ENCODE results near the gene SMDT1. TPM values are rescaled to one million over a fixed set of nuclear protein-coding genes. Genes with fewer than 3 reads are reported as not detected.
A peak's percentile ranks its signal among the peaks of the same experiment; 100 is the strongest.
"Not testable (repeated sequence)": the region's sequence is repeated elsewhere in the genome, so short reads cannot be mapped to it uniquely, and the experiment has no call there.

SMDT1 gene
- total RNA-seq, 1 donor from 2014 or later, result 54.4 TPM

DNA sequence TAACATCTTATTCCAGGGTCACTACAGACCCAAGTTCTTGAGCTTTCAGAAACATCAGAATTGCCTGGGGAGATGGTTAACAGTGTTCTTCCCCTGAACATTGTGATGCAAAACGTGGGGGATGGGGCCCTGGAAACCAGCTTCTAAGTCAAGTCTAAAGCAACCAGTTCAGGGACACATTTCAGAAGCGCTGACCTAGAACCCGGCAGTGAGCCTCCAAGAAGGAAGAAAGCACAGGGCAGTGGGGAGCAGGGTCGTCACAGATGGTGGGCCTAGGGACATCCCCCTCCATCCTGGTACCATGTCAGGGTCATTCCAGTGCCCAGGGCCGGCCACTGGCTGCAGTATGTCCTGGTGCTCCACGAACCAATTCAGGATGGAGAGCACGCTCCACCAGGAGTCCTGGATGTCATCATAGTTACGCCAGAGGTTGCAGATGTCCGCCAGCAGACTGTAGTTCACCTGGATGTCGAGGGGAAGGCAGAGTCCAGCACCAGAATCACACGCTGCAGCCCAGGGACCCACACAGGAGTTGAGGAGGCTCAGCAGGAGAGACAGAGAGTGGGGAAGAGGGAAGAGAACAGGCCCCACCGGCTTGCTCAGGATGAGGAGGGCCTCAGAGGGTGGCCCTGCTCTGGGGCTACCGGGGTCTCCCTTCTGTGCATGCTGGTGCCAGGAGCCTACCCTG lies 13.9 kb upstream of the SMDT1 start:
- H3K4me1 Mint-ChIP-seq, result peaks cover 18% of the 10 kb centered on the region
- no peaks in the 10 kb centered on the region for H3K9me3 Mint-ChIP-seq
- intact Hi-C loops (cut with micrococcal nuclease), result no loop called here
- no peaks in the 10 kb centered on the region for H3K27me3 Mint-ChIP-seq
- no peak overlapping the region for H3K27ac Mint-ChIP-seq
- DNase-seq, result no peak
- H3K36me3 Mint-ChIP-seq (ENCODE audit: low read depth), result peaks cover 58% of the 10 kb centered on the region
- no peak overlapping the region for H3K4me3 Mint-ChIP-seq

DNA sequence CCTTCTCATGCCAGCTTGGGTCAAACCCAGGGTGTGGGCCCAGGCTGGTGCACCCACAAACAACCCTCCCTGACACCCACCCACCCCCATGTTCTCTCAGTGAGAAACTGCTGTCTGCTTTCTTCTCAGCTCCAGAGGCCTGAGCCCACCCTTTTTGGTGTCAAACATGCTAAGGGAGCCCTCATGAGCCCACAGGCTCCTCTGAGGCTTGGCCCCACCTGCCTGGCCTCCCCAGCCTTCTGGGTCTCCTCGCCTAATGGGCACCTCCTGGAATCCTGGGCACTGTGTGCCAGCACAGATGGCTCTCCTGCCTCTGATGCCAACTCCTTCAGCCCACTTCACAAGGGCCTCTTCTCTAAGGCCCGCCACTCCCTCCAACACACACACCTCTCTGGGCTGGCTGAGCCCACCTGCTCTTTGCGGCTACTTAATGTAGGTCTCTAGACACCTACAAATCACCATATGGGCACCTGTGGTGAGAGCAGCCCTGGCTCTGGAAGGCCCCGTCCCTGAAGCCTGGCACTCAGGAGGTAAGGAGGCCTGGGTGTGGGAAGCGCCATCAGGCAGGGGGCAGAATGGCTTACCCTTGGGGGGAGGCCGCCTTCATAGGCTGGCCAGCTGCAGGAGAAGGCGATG lies 13.3 kb upstream of the SMDT1 start:
- intact Hi-C loops (cut with micrococcal nuclease), result no loop called here
- peak; percentile 56 for DNase-seq
- H3K9me3 Mint-ChIP-seq, result no peaks in the 10 kb centered on the region
- H3K4me3 Mint-ChIP-seq, result no peak overlapping the region
- peaks cover 23% of the 10 kb centered on the region for H3K4me1 Mint-ChIP-seq
- H3K27me3 Mint-ChIP-seq, result no peaks in the 10 kb centered on the region
- peaks cover 51% of the 10 kb centered on the region for H3K36me3 Mint-ChIP-seq (ENCODE audit: low read depth)
- H3K27ac Mint-ChIP-seq, result no peak overlapping the region

DNA sequence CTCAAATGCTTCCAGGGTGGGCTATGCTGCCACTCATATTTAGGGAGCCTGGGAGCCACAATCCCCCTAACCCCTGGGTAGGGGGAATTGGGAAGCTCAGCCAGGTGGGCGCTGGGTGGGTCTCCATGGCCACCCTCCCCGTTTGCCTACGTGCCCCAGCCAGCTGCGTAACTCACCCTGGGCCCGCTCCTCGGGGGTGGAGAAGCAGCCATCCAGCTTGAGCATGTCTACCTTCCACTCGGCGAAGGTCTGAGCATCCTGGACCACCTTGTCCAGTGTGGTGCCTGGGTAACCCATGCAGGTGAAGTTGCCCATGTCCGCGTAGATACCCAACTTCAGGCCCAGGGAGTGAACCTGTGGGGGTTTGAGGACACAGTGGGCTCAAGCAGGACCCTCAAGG lies 12.6 kb upstream of the SMDT1 start:
- H3K9me3 Mint-ChIP-seq, result no peaks in the 10 kb centered on the region
- peaks cover 47% of the 10 kb centered on the region for H3K36me3 Mint-ChIP-seq (ENCODE audit: low read depth)
- DNase-seq, result no peak
- intact Hi-C loops (cut with micrococcal nuclease), result no loop called here
- peaks cover 29% of the 10 kb centered on the region for H3K4me1 Mint-ChIP-seq
- no peaks in the 10 kb centered on the region for H3K27me3 Mint-ChIP-seq
- no peak overlapping the region for H3K4me3 Mint-ChIP-seq
- H3K27ac Mint-ChIP-seq, result no peak overlapping the region

DNA sequence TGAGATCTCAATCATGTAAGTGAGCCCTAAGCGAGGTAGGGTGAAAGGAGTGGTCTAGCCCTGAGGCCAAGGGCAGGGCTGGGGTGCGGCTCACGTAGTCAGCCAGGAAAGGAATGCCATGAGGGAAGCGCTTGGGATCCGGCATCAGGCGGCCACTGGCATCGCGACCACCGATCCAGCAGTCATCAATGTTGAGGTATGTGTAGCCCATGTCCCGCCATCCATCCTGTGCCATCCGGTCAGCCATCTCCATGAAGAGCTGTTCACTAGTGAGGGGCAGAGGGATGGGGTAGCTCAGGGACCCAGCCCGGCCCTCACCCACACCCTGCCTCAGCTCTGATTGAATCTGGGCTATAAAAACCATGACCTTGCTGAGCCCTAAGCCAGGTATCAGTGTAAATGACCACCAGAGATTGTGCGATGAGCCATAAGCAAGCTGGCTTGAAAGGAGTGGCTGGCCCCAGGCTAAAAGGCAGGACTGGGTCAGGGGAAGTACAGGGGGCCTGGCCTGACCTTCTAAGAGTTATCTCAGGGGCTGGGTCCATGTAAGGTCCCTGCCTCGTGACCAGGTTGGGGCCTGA lies 11.7 kb upstream of the SMDT1 start:
- Mint-ChIP-seq H3K9me3 (no peaks in the 10 kb centered on the region), H3K4me1 (peaks cover 32% of the 10 kb centered on the region), H3K27me3 (no peaks in the 10 kb centered on the region), H3K4me3 (no peak overlapping the region), H3K36me3 (ENCODE audit: low read depth) (peaks cover 40% of the 10 kb centered on the region), H3K27ac (no peak overlapping the region)
- DNase-seq, result no peak
- intact Hi-C loops (cut with micrococcal nuclease), result no loop called here

DNA sequence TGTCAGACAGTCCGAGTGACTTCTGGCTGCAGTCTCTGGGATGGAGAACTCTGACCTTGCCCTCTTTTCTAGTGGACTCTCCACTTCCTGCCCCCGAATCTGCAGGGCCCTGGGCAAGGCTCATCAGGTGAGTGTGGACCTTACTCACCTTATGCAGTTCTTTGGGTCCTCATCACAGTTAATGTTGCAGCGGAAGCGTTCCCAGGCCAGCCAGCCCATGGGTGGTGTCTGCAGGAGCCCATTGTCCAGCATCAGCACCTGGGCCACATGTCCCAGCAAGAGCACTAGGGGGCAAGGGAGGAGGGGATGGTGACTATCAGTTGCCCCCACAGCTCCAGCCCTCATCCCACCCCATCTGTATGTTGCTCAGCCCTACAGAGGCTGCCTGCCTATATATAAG lies 11.2 kb upstream of the SMDT1 start:
- no peak for DNase-seq
- H3K4me1 Mint-ChIP-seq, result peaks cover 36% of the 10 kb centered on the region
- H3K27me3 Mint-ChIP-seq, result no peaks in the 10 kb centered on the region
- no peak overlapping the region for H3K4me3 Mint-ChIP-seq
- H3K27ac Mint-ChIP-seq, result no peak overlapping the region
- intact Hi-C loops (cut with micrococcal nuclease), result no loop called here
- no peaks in the 10 kb centered on the region for H3K9me3 Mint-ChIP-seq
- peaks cover 35% of the 10 kb centered on the region for H3K36me3 Mint-ChIP-seq (ENCODE audit: low read depth)

DNA sequence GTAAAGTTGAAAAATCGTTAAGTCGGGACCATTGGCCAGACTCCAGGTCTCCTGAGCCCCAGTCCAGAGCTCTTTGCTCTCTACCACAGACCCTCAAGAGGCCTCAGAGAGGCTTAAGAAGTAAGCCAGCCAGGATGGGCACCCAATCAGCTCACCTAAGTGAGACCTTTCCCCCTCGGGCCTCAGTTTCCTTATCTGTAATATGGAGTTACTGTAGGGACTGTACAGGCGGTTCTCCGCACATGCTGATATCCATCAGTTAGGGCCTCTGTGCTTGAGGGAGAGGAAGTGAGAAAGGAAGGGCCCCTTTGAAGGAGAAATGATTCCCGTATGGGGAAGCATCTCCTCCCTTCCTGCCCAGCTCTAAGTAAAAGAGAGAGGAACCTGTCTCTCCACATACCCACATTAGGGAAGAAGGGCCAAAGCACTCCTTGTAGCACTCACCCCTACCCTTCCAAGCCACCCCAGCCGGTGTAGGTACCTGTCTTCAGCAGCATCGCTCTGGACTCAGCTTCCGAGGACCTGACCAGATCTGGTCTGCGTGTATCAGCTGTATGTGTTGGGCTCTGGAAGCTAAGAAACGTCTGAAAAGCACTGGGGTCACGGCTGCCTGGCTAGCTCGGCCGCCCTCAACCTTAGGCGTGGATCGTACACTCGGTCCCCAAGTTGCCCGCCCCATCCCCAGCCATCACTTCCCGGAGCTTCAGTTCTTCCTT lies 9.5 kb upstream of the SMDT1 start:
- H3K36me3 Mint-ChIP-seq (ENCODE audit: low read depth), result peaks cover 27% of the 10 kb centered on the region
- H3K9me3 Mint-ChIP-seq, result no peaks in the 10 kb centered on the region
- peak overlapping the region; percentile 93 for H3K27ac Mint-ChIP-seq
- no peaks in the 10 kb centered on the region for H3K27me3 Mint-ChIP-seq
- intact Hi-C loops (cut with micrococcal nuclease), result loop anchor here (1.0 to 10.0 kb wide), 7 partner anchors 9 to 235 kb away; partner anchors contain the start of genes CENPM, NDUFA6, SMDT1 and SREBF2
- peaks cover 40% of the 10 kb centered on the region for H3K4me1 Mint-ChIP-seq
- DNase-seq, result no peak
- H3K4me3 Mint-ChIP-seq, result peak overlapping the region; percentile 93

DNA sequence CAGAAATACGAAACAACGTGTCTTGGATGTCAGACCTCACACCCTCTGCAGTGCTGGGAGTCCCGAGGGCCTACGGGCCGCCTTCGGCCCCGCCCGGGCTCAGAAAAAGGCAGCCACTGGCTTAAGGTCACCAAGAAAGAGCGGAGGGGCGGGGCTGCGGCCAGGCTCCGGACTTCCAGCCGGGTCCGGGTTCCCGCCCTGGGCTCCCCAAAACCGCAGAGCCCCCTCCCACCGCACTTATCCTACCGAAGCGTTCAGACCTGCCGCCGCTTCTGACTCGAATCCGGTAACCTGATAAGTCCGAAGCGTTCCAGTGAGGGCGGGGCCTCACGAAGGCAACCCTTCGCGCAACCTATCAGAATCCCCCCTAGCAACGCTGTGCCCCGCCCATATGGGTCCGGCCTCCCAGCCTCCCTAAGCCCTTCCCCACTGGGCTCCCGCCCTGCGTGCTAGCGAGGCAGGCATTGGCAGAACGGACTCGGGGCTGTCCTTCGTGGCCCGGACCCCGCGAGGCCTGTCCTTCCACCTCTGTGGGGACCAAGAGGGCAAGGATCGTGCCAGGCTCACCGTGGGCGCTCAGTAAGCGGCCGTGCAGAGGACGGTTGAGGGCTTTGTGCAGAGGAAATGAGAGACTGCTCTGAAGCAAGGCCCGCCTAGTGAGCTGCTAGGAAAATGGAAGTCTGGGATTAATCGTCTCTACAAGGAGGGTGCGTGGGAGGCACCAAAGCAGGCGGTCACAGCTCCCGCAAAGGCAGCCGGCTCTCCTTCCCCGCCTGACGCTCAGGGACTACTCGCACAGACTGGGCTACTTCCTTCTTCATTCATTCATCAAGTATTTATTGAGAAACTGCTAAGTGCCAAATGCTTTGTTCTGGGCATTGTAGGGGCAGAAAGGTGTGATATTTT lies 8.7 kb upstream of the SMDT1 start, which contains the start of gene NAGA:
Gene NAGA, minus strand, starts transcription at position 296 of the 906 bp plus-strand sequence. CDS start 515 bp downstream, outside the sequence.
- H3K27me3 Mint-ChIP-seq, result no peaks in the 10 kb centered on the region

DNA sequence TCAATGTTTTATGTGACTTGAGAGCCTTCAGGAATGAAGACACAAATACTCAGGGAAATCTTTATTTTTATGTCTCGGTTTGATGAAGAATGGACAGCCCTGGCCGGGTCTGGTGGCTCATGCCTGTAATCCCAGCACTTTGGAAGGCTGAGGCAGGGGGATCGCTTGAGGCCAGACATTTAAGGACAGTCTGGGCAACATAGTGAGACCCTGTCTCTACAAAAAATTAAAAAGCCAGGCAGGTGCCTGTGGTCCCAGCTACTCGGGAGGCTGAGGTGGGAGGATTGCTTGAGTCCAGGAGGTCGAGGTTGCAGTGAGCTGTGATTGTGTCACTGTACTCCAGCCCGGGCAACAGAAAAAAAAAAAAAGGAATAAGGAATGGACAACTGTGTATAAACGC lies 8.0 kb upstream of the SMDT1 start:
- DNase-seq, H3K9me3 Mint-ChIP-seq, H3K27me3 Mint-ChIP-seq: not testable (repeated sequence)
- Mint-ChIP-seq H3K4me3 (peak overlapping the region; percentile 93), H3K4me1 (peaks cover 37% of the 10 kb centered on the region), H3K27ac (peak overlapping the region; percentile 93), H3K36me3 (ENCODE audit: low read depth) (peaks cover 18% of the 10 kb centered on the region)
- intact Hi-C loops (cut with micrococcal nuclease), result loop anchor here (2.0 to 10.0 kb wide), 5 partner anchors 41 to 237 kb away; partner anchors contain the start of genes CENPM, SREBF2 and WBP2NL

More for the DNA sequence above, 8.7 kb upstream of the SMDT1 start, which contains the start of gene NAGA:
- Mint-ChIP-seq H3K4me1 (peaks cover 39% of the 10 kb centered on the region), H3K9me3 (no peaks in the 10 kb centered on the region), H3K27ac (peak within 1 kb of the TSS; percentile 93), H3K36me3 (ENCODE audit: low read depth) (peaks cover 21% of the 10 kb centered on the region), H3K4me3 (peak within 1 kb of the TSS; percentile 93)
- intact Hi-C loops (cut with micrococcal nuclease), result loop anchor here (1.0 to 10.0 kb wide), 7 partner anchors 9 to 236 kb away; partner anchors contain the start of genes CENPM, NDUFA6, SMDT1 and SREBF2
- DNase-seq, result peak; percentile 98

DNA sequence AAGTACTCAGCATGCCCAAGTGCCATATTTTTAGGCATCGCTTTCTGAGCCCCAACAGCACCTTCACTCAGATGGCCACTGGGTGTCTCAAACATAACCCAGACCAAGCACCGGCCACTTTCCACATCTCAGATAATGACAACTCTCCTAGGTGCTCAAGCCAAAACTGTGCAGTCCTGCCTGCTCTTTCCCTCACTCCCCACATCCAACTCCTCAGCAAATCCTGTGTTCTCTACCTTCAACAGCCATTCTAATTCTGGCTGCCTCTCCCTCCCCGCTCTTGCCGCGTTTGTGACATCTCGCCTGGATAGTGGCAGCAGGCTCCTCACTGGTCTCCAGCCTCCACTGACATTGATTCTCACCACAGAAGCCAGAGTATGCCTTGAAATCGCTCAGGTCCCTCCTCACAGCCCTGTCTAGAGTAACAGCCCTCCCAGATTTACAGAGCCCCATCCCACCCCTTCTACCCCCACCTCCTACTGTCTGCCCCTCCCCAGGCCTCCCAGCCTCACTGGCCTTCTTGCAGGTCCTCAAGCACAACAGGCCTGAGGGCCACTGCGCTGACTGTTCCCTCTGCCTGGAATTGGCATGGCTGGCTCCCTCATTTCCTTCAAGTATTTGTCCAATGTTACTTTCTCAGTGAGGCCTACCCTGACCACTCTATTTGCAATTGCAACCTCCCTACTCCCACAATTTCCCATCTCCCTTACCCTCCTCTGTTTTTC lies 6.7 kb upstream of the SMDT1 start:
- intact Hi-C loops (cut with micrococcal nuclease), result loop anchor here (10.0 kb wide), 1 partner anchor 238 kb away; the partner anchor contains the start of gene SREBF2
- Mint-ChIP-seq H3K27ac (peak overlapping the region; percentile 79), H3K4me3 (peak overlapping the region; percentile 71), H3K9me3 (no peaks in the 10 kb centered on the region), H3K36me3 (ENCODE audit: low read depth) (peaks cover 13% of the 10 kb centered on the region), H3K4me1 (peaks cover 37% of the 10 kb centered on the region), H3K27me3 (no peaks in the 10 kb centered on the region)
- no peak for DNase-seq

DNA sequence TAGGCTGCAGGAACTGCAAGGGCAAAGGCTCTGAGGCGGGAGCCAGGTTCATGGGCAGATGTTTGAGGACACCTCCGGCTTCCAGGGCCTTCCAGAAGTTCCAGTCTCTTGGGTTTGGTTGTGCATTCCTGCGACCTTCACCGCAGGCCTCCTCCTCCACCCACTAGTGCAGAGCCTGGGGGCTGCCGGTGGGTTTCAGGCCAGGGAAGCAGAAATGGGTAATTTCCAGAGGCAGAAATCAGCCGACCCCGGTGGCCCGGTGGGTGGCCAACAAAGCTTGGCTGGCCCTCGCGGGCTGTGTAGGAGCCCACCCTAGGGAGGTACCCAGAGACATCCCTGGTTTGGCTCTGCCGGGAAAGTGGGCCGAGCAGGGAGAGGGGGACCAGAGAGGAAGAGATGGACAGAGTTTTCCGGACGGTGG lies 5.9 kb upstream of the SMDT1 start:
- no peaks in the 10 kb centered on the region for H3K9me3 Mint-ChIP-seq
- H3K4me1 Mint-ChIP-seq, result peaks cover 38% of the 10 kb centered on the region
- no peak for DNase-seq
- peaks cover 7% of the 10 kb centered on the region for H3K36me3 Mint-ChIP-seq (ENCODE audit: low read depth)
- peak overlapping the region; percentile 79 for H3K27ac Mint-ChIP-seq
- intact Hi-C loops (cut with micrococcal nuclease), result loop anchor here (10.0 kb wide), 1 partner anchor 239 kb away; the partner anchor contains the start of gene SREBF2
- no peaks in the 10 kb centered on the region for H3K27me3 Mint-ChIP-seq
- H3K4me3 Mint-ChIP-seq, result peak overlapping the region; percentile 71

DNA sequence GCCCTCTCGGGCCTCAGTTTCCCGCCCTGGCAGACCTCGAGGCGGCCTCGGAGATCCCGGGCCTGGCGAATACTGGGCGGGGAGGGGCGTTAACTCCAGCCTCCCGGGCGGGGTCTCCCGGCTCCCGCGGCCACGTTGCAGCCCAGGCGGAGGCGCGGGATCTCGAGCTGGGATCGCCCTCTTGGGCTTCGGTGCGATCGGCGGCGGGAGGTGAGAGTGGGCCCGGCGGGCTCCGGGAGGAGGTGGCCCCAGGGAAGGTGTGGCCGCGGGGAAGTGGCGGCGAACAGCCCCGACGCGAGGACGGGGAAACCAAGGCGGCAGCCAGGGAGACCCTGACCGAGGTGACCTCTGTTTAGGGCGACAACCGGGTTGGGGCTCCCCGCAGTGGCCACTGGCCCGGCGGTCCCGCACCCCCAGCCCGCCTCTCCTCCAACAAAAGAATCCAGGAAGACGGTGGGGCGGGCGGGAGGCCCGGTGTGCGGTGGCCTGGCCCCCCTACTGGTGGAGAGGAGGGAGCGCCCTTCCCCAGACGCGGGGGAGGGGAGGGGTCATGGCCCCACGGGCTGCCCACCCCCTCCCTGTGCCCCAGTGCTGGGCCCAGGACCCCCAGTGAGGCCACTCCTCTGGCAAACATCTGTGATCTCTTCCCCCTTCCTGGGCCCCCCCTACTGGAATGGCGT lies 5.2 kb upstream of the SMDT1 start, which contains the start of gene PHETA2:
Gene PHETA2, plus strand, starts transcription at position 117 of the 680 bp plus-strand sequence. CDS start 3,046 bp downstream, outside the sequence.
- Mint-ChIP-seq H3K4me3 (peak within 1 kb of the TSS; percentile 71), H3K36me3 (ENCODE audit: low read depth) (peaks cover 5% of the 10 kb centered on the region), H3K4me1 (peaks cover 40% of the 10 kb centered on the region), H3K27me3 (no peaks in the 10 kb centered on the region), H3K9me3 (no peaks in the 10 kb centered on the region), H3K27ac (peak within 1 kb of the TSS; percentile 79)
- intact Hi-C loops (cut with micrococcal nuclease), result loop anchor here (10.0 kb wide), 1 partner anchor 239 kb away; the partner anchor contains the start of gene SREBF2
- DNase-seq, result peak; percentile 89

Measured in activated CD4-positive, alpha-beta T cell treated with anti-CD3 and anti-CD28 coated beads, Interleukin-2, amount 10 ng/mL, durations not matched to agents 24 days and 14 days (primary cell).